HG02943 (cell line): ENCODE data around the gene POLA2.
"Not testable (repeated sequence)": the region's sequence is repeated elsewhere in the genome, so short reads cannot be mapped to it uniquely, and the experiment has no call there.

ENCODE experiments used
- ATAC-seq: cut with Tn5 transposase; IDR thresholded peaks from one replicate; pipeline ENCODE4 v1.9.1; 2021; ENCODE audit warnings: mild to moderate bottlenecking, low read depth, moderate library complexity; ENCODE audit not compliant: unreplicated experiment

The POLA2 gene

GRCh38 chr11:65327021-65327420, 65.3 kb downstream of the POLA2 start:
- ATAC-seq: no peak

GRCh38 chr11:65329478-65329877, 67.7 kb downstream of the POLA2 start:
- no peak for ATAC-seq

GRCh38 chr11:65329944-65330403, 68.2 kb downstream of the POLA2 start:
- ATAC-seq: no peak

GRCh38 chr11:65330544-65330943, 68.8 kb downstream of the POLA2 start:
- no peak for ATAC-seq

- not testable (repeated sequence) for ATAC-seq
Measured at GRCh38 chr11:65332591-65332990, 70.8 kb downstream of the POLA2 start.

GRCh38 chr11:65334696-65335295, 73.0 kb downstream of the POLA2 start:
- no peak for ATAC-seq

GRCh38 chr11:65338676-65339075, 76.9 kb downstream of the POLA2 start:
- ATAC-seq: no peak

GRCh38 chr11:65340226-65340625, 78.5 kb downstream of the POLA2 start:
- no peak for ATAC-seq

GRCh38 chr11:65341856-65342255, 80.1 kb downstream of the POLA2 start:
- no peak for ATAC-seq
